H9 (cell line): ENCODE data around the gene RMRP. TPM values are rescaled to one million over a fixed set of nuclear protein-coding genes. Genes with fewer than 3 reads are reported as not detected.

Experiments used
- DNase-seq: peaks from one replicate; pipeline ENCODE4 v3.0.0-alpha.2; 2017
- H2AFZ ChIP-seq: one replicate; pipeline ENCODE4 v1.6.1; 2013; ENCODE audit warnings: mild to moderate bottlenecking, low read length, control low read depth, moderate library complexity
- H2AK5ac ChIP-seq: 2 replicates; pipeline ENCODE4 v1.6.1; 2013; ENCODE audit warnings: low read length, control low read depth, mixed read lengths; ENCODE audit not compliant: insufficient read length
- H2BK120ac ChIP-seq: one replicate; pipeline ENCODE4 v1.6.1; 2013; ENCODE audit warnings: low read depth, mild to moderate bottlenecking, low read length, control low read depth, inconsistent platforms; ENCODE audit not compliant: poor library complexity, severe bottlenecking
- H2BK12ac ChIP-seq: 2 replicates; pipeline ENCODE4 v1.6.1; 2013; ENCODE audit warnings: low read length, control low read depth, mixed read lengths, low read depth; ENCODE audit not compliant: insufficient read length
- H2BK15ac ChIP-seq: 2 replicates; pipeline ENCODE4 v1.6.1; 2013; ENCODE audit warnings: low read depth, low read length, control low read depth
- H2BK20ac ChIP-seq: one replicate; pipeline ENCODE4 v1.6.1; 2013; ENCODE audit warnings: low read depth, mild to moderate bottlenecking, low read length, control low read depth, inconsistent platforms; ENCODE audit not compliant: poor library complexity, severe bottlenecking
- H2BK5ac ChIP-seq: 2 replicates; pipeline ENCODE4 v1.6.1; 2013; ENCODE audit warnings: low read length, control low read depth, mixed read lengths; ENCODE audit not compliant: insufficient read length
- H3K14ac ChIP-seq: 2 replicates; pipeline ENCODE4 v1.6.1; 2013; ENCODE audit warnings: low read length, control low read depth; ENCODE audit not compliant: insufficient read depth
- H3K18ac ChIP-seq: 2 replicates; pipeline ENCODE4 v1.6.1; 2013; ENCODE audit warnings: low read depth, mild to moderate bottlenecking, mixed read lengths, low read length, control low read depth; ENCODE audit not compliant: insufficient read length
- H3K23ac ChIP-seq: 2 replicates; pipeline ENCODE4 v1.6.1; 2013; ENCODE audit warnings: low read length, control low read depth, mixed read lengths, low read depth; ENCODE audit not compliant: insufficient read length
- H3K23me2 ChIP-seq: 2 replicates; pipeline ENCODE4 v1.6.1; 2013; ENCODE audit warnings: low read depth, mild to moderate bottlenecking, mixed read lengths, low read length, control low read depth; ENCODE audit not compliant: insufficient read length, poor library complexity, severe bottlenecking
- H3K27ac ChIP-seq: 2 replicates; pipeline ENCODE4 v1.5.1; 2013; ENCODE audit warnings: low read length, control low read depth, mixed read lengths, low read depth; ENCODE audit not compliant: insufficient read length
- H3K27me3 ChIP-seq: 2 replicates; pipeline ENCODE4 v1.6.1; 2013; ENCODE audit warnings: low read length, control low read depth, inconsistent platforms; ENCODE audit not compliant: insufficient read depth
- H3K4ac ChIP-seq: 2 replicates; pipeline ENCODE4 v1.6.1; 2013; ENCODE audit warnings: low read depth, mild to moderate bottlenecking, control low read depth, inconsistent platforms, low read length, moderate library complexity
- H3K4me1 ChIP-seq: 2 replicates; pipeline ENCODE4 v1.6.1; 2013; ENCODE audit warnings: low read length, control low read depth, inconsistent platforms; ENCODE audit not compliant: insufficient read depth
- H3K4me2 ChIP-seq: 2 replicates; pipeline ENCODE4 v1.6.1; 2013; ENCODE audit warnings: low read length, control low read depth, mixed read lengths; ENCODE audit not compliant: insufficient read length, insufficient read depth
- H3K56ac ChIP-seq: 2 replicates; pipeline ENCODE4 v1.6.1; 2013; ENCODE audit warnings: low read depth, mild to moderate bottlenecking, mixed read lengths, low read length, control low read depth; ENCODE audit not compliant: insufficient read length
- H3K79me1 ChIP-seq: 2 replicates; pipeline ENCODE4 v1.6.1; 2013; ENCODE audit warnings: low read depth, mild to moderate bottlenecking, moderate library complexity, low read length, control low read depth, inconsistent platforms; ENCODE audit not compliant: insufficient read depth, poor library complexity, severe bottlenecking
- H3K79me2 ChIP-seq: 2 replicates; pipeline ENCODE4 v1.6.1; 2013; ENCODE audit warnings: low read length, control low read depth, inconsistent platforms; ENCODE audit not compliant: insufficient read depth
- H3K9ac ChIP-seq: 2 replicates; pipeline ENCODE4 v1.6.1; 2013; ENCODE audit warnings: low read length, control low read depth, mixed read lengths; ENCODE audit not compliant: insufficient read length; ENCODE audit errors: extremely low read depth
- H3K9me3 ChIP-seq: one replicate; pipeline ENCODE4 v1.6.1; 2013; ENCODE audit warnings: low read depth, low read length, inconsistent platforms; ENCODE audit not compliant: control insufficient read depth
- H3T11ph ChIP-seq: one replicate; pipeline ENCODE4 v1.6.1; 2013; ENCODE audit warnings: mild to moderate bottlenecking, low read length, control low read depth, inconsistent platforms
- H4K20me1 ChIP-seq: one replicate; pipeline ENCODE4 v1.6.1; 2013; ENCODE audit not compliant: control insufficient read depth, insufficient read length, insufficient read depth
- H4K5ac ChIP-seq: 2 replicates; pipeline ENCODE4 v1.6.1; 2013; ENCODE audit warnings: low read depth, mild to moderate bottlenecking, mixed read lengths, low read length, control low read depth; ENCODE audit not compliant: insufficient read length
- H4K8ac ChIP-seq: replicated peaks from 2 replicates; pipeline ENCODE4 v1.6.1; 2013; ENCODE audit warnings: low read length, control low read depth, mixed read lengths, low read depth; ENCODE audit not compliant: insufficient read length
- H4K91ac ChIP-seq: 2 replicates; pipeline ENCODE4 v1.6.1; 2013; ENCODE audit warnings: low read depth, mild to moderate bottlenecking, moderate library complexity, mixed read lengths, low read length, control low read depth; ENCODE audit not compliant: insufficient read length
- H3K27ac Mint-ChIP-seq, 3 experiments: 2 replicates in 2 of 3; 3 replicates in 1 of 3; pipeline ENCODE4 v1.8.0; 2020 to 2021; ENCODE audit warnings: mixed read lengths in 3 of 3, mild to moderate bottlenecking in 1 of 3, moderate library complexity in 1 of 3
- H3K27me3 Mint-ChIP-seq: 2 replicates; pipeline ENCODE4 v1.8.0; 2021; ENCODE audit warnings: low read depth, mild to moderate bottlenecking, moderate library complexity, mixed read lengths
- H3K36me3 Mint-ChIP-seq, 3 experiments: 2 replicates in 2 of 3; 3 replicates in 1 of 3; pipeline ENCODE4 v1.8.0; 2020 to 2021; ENCODE audit warnings: low read depth in 3 of 3, mixed read lengths in 3 of 3; ENCODE audit not compliant: insufficient read depth in 1 of 3
- H3K4me1 Mint-ChIP-seq, 2 experiments: 2 replicates each; pipeline ENCODE4 v1.8.0; 2020; ENCODE audit warnings: mixed read lengths in 2 of 2
- H3K4me3 Mint-ChIP-seq, 2 experiments: 2 replicates in 1 of 2; 3 replicates in 1 of 2; pipeline ENCODE4 v1.8.0; 2020 to 2021; ENCODE audit warnings: mild to moderate bottlenecking in 2 of 2, mixed read lengths in 2 of 2, moderate library complexity in 1 of 2
- H3K9me3 Mint-ChIP-seq, 2 experiments: 2 replicates in 1 of 2; 3 replicates in 1 of 2; pipeline ENCODE4 v1.8.0; 2020; ENCODE audit warnings: mild to moderate bottlenecking in 2 of 2, mixed read lengths in 2 of 2, moderate library complexity in 1 of 2
- WGBS: extraction: QIAGEN DNeasy Blood & Tissue Kit; methylation state at CpG from one replicate; pipeline ENCODE4 v1.1.7; 2013; ENCODE audit warnings: missing lambda C conversion rate, low lambda C conversion rate, mixed read lengths; ENCODE audit not compliant: insufficient read length; ENCODE audit errors: extremely low coverage; 5-methylcytosine and 5-hydroxymethylcytosine counted together
- total RNA-seq: library from RNA; stranded (reverse); gene quantifications from 2 replicates; pipeline ENCODE4 v1.2.1, GENCODE V29; 2021
- TF ChIP-seq, protein P1 (sequence below): fragments of 200-600 bp; sonication (generic); conservative IDR thresholded peaks from 3 replicates; pipeline ENCODE4 v1.8.0; 2021; ENCODE audit warnings: antibody characterized with exemption, mild to moderate bottlenecking

The RMRP gene
- total RNA-seq, 1 experiment from 2014 or later: 18,417 TPM

DNA sequence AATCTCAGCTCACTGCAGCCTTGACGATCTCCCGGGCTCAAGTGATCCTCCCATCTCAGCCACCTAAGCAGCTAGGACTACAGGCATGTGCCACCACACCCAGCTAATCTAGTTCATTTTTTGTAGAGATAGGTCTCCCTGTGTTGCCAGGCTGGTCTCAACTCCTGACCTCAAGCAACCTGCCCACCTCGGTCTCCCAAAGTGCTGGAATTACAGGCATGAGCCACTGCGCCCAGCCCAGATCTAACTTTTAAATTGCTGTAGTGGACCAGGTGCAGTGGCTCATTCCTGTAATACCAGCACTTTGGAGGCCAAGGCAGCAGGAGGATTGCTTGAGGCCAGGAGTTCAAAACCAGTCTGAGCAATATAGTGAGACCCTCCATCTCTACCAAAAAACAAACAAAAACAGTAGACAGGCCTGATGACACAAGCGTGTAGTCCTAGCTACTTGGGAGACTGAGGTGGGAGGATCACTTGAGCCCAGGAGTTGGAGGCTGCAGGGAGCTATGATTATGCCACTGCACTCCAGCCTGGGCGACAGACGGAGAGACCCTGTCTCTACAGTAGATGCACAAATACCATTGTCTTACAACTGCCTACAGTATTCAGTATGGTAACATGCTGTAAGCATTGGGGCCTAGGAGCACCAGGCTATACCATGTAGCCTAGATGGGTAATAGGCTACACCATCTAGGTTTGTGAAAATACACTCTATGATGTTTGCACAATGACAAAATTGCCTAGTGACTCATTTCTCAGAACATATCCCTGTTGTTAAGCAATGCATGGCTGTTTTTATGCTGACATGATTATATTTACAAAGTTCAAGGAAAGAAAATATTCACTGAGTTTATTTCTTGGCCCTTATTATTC, 5.6 kb downstream of the RMRP start:
- no peak overlapping the region for H3K14ac ChIP-seq
- H3K79me1 ChIP-seq: no peaks in the 10 kb centered on the region
- no peak overlapping the region for H3K27ac ChIP-seq
- no peaks in the 10 kb centered on the region for H3K9me3 ChIP-seq
- no peak for DNase-seq
- no peaks in the 10 kb centered on the region for H3K79me2 ChIP-seq
- H3K4me2 ChIP-seq: no peak overlapping the region
- H3K23me2 ChIP-seq: peaks cover 1% of the 10 kb centered on the region
- H4K20me1 ChIP-seq: no peaks in the 10 kb centered on the region
- WGBS: no CpG with 5 or more reads among the region's 7 CpGs
- no peak overlapping the region for H4K91ac ChIP-seq
- 0 out of 2 replicates have a peak, but pooled peaks cover 2% of the 10 kb centered on the region for H3K27me3 ChIP-seq
- Mint-ChIP-seq H3K27ac (no peak overlapping the region), H3K9me3 (no peaks in the 10 kb centered on the region; a peak in 1 of 5 replicates), H3K36me3 (no peaks in the 10 kb centered on the region), H3K4me3 (no peak overlapping the region), H3K27me3 (peaks cover 16% of the 10 kb centered on the region), H3K4me1 (peaks cover 30 to 38% of the 10 kb centered on the region in 2 experiments)
- no peak overlapping the region for H2BK15ac ChIP-seq
- H3K56ac ChIP-seq: no peak overlapping the region
- H2BK20ac ChIP-seq: no peak overlapping the region
- no peak overlapping the region for H3K23ac ChIP-seq
- no peak overlapping the region for H2AK5ac ChIP-seq
- H4K8ac ChIP-seq: no peak overlapping the region
- no peak overlapping the region for H2AFZ ChIP-seq
- no peak overlapping the region for H3T11ph ChIP-seq
- peaks cover 3% of the 10 kb centered on the region; the same call in 1 of the 2 replicates for H3K4me1 ChIP-seq
- no peak overlapping the region for H3K4ac ChIP-seq
- H2BK12ac ChIP-seq: no peak overlapping the region
- no peak overlapping the region for H3K18ac ChIP-seq
- H4K5ac ChIP-seq: no peak overlapping the region
- no peak overlapping the region for H2BK120ac ChIP-seq
- no peak overlapping the region for H3K9ac ChIP-seq
- TF ChIP-seq, protein P1, sequence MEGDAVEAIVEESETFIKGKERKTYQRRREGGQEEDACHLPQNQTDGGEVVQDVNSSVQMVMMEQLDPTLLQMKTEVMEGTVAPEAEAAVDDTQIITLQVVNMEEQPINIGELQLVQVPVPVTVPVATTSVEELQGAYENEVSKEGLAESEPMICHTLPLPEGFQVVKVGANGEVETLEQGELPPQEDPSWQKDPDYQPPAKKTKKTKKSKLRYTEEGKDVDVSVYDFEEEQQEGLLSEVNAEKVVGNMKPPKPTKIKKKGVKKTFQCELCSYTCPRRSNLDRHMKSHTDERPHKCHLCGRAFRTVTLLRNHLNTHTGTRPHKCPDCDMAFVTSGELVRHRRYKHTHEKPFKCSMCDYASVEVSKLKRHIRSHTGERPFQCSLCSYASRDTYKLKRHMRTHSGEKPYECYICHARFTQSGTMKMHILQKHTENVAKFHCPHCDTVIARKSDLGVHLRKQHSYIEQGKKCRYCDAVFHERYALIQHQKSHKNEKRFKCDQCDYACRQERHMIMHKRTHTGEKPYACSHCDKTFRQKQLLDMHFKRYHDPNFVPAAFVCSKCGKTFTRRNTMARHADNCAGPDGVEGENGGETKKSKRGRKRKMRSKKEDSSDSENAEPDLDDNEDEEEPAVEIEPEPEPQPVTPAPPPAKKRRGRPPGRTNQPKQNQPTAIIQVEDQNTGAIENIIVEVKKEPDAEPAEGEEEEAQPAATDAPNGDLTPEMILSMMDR: no peak
- no peak overlapping the region for H2BK5ac ChIP-seq
